WERI-Rb-1 (cell line): Measurements from ENCODE around the gene FHAD1.

ENCODE experiments used
- DNase-seq: peaks from one replicate; pipeline ENCODE4 v3.0.0-alpha.2; 2020
- H3K27ac ChIP-seq: fragments of 250-450 bp; sonication (Bioruptor Pico); 2 replicates; pipeline ENCODE4 v1.5.1; 2020; ENCODE audit warnings: mild to moderate bottlenecking, moderate library complexity
- H3K27me3 ChIP-seq: fragments of 250-450 bp; sonication (Bioruptor Pico); 2 replicates; pipeline ENCODE4 v1.5.1; 2021; ENCODE audit warnings: mild to moderate bottlenecking, low read depth, moderate library complexity; ENCODE audit not compliant: insufficient read depth, severe bottlenecking
- H3K36me3 ChIP-seq: fragments of 250-450 bp; sonication (Bioruptor Pico); 2 replicates; pipeline ENCODE4 v1.5.1; 2020; ENCODE audit warnings: mild to moderate bottlenecking, moderate library complexity
- H3K4me3 ChIP-seq: 2 replicates; pipeline ENCODE4 v1.5.1; 2011; ENCODE audit warnings: low read depth, mild to moderate bottlenecking, control low read depth, low read length
- H3K9me3 ChIP-seq: fragments of 250-450 bp; sonication (Bioruptor Pico); 2 replicates; pipeline ENCODE4 v1.5.1; 2021; ENCODE audit warnings: mild to moderate bottlenecking, moderate library complexity; ENCODE audit not compliant: severe bottlenecking
- TF ChIP-seq, protein P1 (sequence below): IDR thresholded peaks from 2 replicates; pipeline ENCODE4 v1.5.1; 2011; ENCODE audit warnings: low read depth, mild to moderate bottlenecking, control low read depth, inconsistent platforms, low read length

Gene FHAD1

DNA sequence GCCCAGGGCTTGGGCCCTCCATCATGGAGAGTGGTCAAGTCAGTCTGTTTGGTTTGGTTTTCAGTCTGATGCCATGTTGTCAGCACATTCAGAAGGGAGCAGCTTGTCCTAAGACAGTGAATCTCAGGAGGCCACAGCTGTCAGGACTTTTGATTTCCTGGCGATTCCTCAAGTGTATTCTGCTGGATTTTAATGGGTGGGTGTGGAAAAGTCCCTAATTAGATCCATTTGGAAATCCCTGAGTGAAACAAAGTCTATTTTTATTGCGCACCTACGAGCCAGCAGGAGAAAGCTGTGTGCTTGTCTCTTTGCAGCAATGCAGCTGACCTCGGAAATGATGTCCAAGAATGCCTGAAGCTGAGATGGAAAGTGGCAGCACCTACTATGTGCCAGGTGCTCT lies 21.6 kb upstream of the FHAD1 start:
- Histone ChIP-seq H3K36me3 (peaks cover 5% of the 10 kb centered on the region), H3K27me3 (no peaks in the 10 kb centered on the region), H3K9me3 (no peaks in the 10 kb centered on the region), H3K4me3 (no peak overlapping the region), H3K27ac (no peak overlapping the region)
- no peak for DNase-seq
- TF ChIP-seq, protein P1, sequence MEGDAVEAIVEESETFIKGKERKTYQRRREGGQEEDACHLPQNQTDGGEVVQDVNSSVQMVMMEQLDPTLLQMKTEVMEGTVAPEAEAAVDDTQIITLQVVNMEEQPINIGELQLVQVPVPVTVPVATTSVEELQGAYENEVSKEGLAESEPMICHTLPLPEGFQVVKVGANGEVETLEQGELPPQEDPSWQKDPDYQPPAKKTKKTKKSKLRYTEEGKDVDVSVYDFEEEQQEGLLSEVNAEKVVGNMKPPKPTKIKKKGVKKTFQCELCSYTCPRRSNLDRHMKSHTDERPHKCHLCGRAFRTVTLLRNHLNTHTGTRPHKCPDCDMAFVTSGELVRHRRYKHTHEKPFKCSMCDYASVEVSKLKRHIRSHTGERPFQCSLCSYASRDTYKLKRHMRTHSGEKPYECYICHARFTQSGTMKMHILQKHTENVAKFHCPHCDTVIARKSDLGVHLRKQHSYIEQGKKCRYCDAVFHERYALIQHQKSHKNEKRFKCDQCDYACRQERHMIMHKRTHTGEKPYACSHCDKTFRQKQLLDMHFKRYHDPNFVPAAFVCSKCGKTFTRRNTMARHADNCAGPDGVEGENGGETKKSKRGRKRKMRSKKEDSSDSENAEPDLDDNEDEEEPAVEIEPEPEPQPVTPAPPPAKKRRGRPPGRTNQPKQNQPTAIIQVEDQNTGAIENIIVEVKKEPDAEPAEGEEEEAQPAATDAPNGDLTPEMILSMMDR = no peak

DNA sequence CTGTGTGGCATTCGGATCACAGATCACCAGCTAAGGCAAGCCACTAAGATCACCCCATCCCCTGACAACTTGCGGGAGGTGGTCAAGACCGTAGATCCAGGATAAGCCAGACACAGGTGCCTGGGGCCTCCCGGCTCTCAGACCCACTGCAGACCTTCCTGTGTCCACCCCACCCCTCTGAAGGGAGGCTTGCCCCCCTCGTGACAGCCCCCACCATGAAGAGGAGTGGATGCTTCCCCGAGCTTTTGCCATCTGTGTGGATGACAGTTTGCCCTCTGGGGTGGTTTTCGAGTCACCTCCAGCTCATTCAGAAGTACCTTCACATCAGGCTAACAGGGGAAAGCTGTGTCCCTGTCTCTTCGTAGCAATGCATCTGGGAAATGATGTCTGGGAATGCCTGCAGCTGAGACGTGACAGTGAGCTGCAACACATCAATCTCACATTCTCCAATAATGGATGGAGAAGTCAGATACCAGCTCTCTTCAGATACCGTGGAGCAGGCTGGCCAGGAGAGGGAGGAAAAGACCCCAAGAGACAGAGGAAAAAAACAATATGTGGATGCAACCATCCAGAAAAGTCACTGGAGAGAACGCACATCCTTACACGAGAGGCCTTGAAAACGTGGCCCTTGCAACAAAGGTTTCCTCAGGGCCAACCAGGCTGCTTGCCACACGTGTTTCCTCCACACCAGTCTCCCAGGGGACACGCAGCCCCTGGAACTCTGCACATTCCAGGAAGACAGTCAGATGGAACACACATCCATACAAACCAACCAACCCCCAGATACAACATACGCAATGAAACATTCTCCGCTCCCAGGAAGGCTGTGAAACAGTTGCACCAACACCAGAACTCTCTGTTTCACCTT lies 20.4 kb upstream of the FHAD1 start:
- DNase-seq = no peak
- TF ChIP-seq, protein P1 = no peak
- Histone ChIP-seq H3K27ac (no peak overlapping the region), H3K36me3 (no peaks in the 10 kb centered on the region), H3K27me3 (no peaks in the 10 kb centered on the region), H3K9me3 (no peaks in the 10 kb centered on the region), H3K4me3 (no peak overlapping the region)

- Histone ChIP-seq H3K27ac (no peak overlapping the region), H3K36me3 (no peaks in the 10 kb centered on the region), H3K4me3 (no peak overlapping the region), H3K9me3 (no peaks in the 10 kb centered on the region), H3K27me3 (no peaks in the 10 kb centered on the region)
- TF ChIP-seq, protein P1 = no peak
- no peak for DNase-seq
These were observed 17.3 kb upstream of the FHAD1 start for GRCh38 chr1:15229707-15230131.

- Histone ChIP-seq H3K27me3 (no peaks in the 10 kb centered on the region), H3K27ac (no peak overlapping the region), H3K4me3 (no peak overlapping the region), H3K9me3 (no peaks in the 10 kb centered on the region), H3K36me3 (no peaks in the 10 kb centered on the region)
- TF ChIP-seq, protein P1 = no peak
- DNase-seq = no peak
These were observed 15.3 kb upstream of the FHAD1 start for GRCh38 chr1:15231714-15232201.

DNA sequence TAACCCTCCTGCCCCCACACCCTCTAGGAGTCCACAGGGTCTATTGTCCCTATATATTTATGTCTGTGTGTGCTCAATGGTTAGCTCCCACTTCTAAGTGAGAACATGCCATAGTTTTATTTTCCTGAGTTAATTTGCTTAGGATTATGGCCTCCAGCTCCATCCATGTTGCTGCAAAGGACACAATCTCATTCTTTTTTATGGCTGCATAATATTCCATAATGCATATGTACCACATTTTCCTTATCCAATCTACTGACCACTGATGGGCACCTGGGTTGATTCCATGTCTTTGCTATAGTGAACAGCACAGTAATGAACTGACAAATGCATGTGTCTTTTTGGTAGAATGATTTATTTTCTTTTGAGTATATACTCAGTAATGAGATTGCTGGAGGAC lies 13.3 kb upstream of the FHAD1 start:
- TF ChIP-seq, protein P1 = no peak
- no peaks in the 10 kb centered on the region for H3K27me3 ChIP-seq
- no peaks in the 10 kb centered on the region for H3K9me3 ChIP-seq
- no peaks in the 10 kb centered on the region for H3K36me3 ChIP-seq
- H3K27ac ChIP-seq = no peak overlapping the region
- no peak overlapping the region for H3K4me3 ChIP-seq
- DNase-seq = no peak
